Measurements from ENCODE around the gene CNTNAP2.

Gene CNTNAP2

DNA sequence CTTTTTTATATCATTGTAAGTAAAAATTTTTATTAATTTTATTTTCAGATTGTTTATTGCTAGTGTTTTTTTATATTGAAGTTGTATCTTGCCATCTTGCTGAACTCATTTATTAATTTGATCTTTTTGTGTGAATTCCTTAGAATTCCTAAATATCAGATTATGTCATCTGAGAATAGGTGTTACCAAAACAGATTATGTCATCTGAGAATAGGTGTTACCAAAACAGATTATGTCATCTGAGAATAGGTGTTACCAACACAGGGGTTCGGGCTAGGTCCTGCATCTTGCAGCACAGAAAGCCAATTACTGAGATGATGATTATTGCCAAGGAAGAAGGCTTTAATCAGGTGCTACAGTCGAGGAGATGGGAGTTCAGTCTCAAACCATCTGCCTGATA lies 383.4 kb downstream of the CNTNAP2 start:
- no peak overlapping the region for H3K27ac ChIP-seq (ENCODE audit: low read depth, low read length)
- H3K9ac ChIP-seq (ENCODE audit: low read length) = no peak overlapping the region
- no peak overlapping the region for H3K4me2 ChIP-seq (ENCODE audit: low read depth, low read length, poor library complexity, severe bottlenecking)
- H2AFZ ChIP-seq (ENCODE audit: low read depth, low read length, severe bottlenecking) = no peak overlapping the region
- H4K20me1 ChIP-seq (ENCODE audit: low read depth, low read length) = no peaks in the 10 kb centered on the region
- H3K4me3 ChIP-seq (ENCODE audit: insufficient read depth, low read length, poor library complexity, severe bottlenecking) = no peak overlapping the region
- H3F3A ChIP-seq (ENCODE audit: insufficient read depth) = no peaks in the 10 kb centered on the region
- H3K9me3 ChIP-seq (ENCODE audit: insufficient read depth, low read length) = peaks cover 16% of the 10 kb centered on the region; the same call in 1 of the 2 replicates
- H3K9me2 ChIP-seq (replicated peaks; ENCODE audit: insufficient read depth, low read length) = no peaks in the 10 kb centered on the region
- H3K36me3 ChIP-seq (ENCODE audit: low read length) = no peaks in the 10 kb centered on the region
- no peak for TF ChIP-seq EZH2phosphoT487 (conservative IDR thresholded peaks at IDR 0.05; ENCODE audit: low read length)
- TF ChIP-seq, protein P1, sequence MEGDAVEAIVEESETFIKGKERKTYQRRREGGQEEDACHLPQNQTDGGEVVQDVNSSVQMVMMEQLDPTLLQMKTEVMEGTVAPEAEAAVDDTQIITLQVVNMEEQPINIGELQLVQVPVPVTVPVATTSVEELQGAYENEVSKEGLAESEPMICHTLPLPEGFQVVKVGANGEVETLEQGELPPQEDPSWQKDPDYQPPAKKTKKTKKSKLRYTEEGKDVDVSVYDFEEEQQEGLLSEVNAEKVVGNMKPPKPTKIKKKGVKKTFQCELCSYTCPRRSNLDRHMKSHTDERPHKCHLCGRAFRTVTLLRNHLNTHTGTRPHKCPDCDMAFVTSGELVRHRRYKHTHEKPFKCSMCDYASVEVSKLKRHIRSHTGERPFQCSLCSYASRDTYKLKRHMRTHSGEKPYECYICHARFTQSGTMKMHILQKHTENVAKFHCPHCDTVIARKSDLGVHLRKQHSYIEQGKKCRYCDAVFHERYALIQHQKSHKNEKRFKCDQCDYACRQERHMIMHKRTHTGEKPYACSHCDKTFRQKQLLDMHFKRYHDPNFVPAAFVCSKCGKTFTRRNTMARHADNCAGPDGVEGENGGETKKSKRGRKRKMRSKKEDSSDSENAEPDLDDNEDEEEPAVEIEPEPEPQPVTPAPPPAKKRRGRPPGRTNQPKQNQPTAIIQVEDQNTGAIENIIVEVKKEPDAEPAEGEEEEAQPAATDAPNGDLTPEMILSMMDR (IDR thresholded peaks at IDR 0.05; ENCODE audit: insufficient read depth, low read length, poor library complexity, severe bottlenecking) = no peak
- H3K79me2 ChIP-seq (ENCODE audit: insufficient read depth, low read length) = no peaks in the 10 kb centered on the region
- no peaks in the 10 kb centered on the region for H3K27me3 ChIP-seq (ENCODE audit: low read length)

DNA sequence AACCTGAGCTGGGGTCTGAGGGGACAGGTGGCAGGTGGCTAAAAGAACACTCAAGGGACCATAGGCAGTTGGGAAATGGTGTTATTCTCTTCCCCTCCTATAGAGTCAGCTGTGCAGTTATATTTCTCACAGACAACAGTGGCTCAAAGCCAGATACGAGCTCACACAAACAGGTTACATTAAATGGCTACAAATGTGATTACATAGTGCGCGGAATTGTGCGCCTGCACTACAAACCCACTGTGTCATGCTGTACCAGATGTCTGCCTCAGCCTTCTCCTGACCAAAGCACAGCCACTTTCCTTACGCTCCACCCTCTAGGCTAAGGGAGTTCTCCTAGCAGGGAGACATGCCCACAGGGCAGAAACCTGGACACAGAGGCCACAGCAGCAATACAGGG lies 387.2 kb downstream of the CNTNAP2 start:
- Histone ChIP-seq H3K9me2 (replicated peaks; ENCODE audit: insufficient read depth, low read length) (no peaks in the 10 kb centered on the region), H3K27ac (ENCODE audit: low read depth, low read length) (no peak overlapping the region), H3K9me3 (ENCODE audit: insufficient read depth, low read length) (peaks cover 16% of the 10 kb centered on the region; the same call in 1 of the 2 replicates), H3K4me3 (ENCODE audit: insufficient read depth, low read length, poor library complexity, severe bottlenecking) (no peak overlapping the region), H4K20me1 (ENCODE audit: low read depth, low read length) (no peaks in the 10 kb centered on the region), H3K9ac (ENCODE audit: low read length) (no peak overlapping the region), H3F3A (ENCODE audit: insufficient read depth) (no peaks in the 10 kb centered on the region), H3K36me3 (ENCODE audit: low read length) (no peaks in the 10 kb centered on the region), H2AFZ (ENCODE audit: low read depth, low read length, severe bottlenecking) (no peak overlapping the region), H3K27me3 (ENCODE audit: low read length) (no peaks in the 10 kb centered on the region), H3K4me2 (ENCODE audit: low read depth, low read length, poor library complexity, severe bottlenecking) (no peak overlapping the region), H3K79me2 (ENCODE audit: insufficient read depth, low read length) (no peaks in the 10 kb centered on the region)
- no peak for TF ChIP-seq EZH2phosphoT487 (conservative IDR thresholded peaks at IDR 0.05; ENCODE audit: low read length)
- TF ChIP-seq, protein P1 (IDR thresholded peaks at IDR 0.05; ENCODE audit: insufficient read depth, low read length, poor library complexity, severe bottlenecking) = no peak

GRCh38 chr7:146510088-146510680 lies 393.6 kb downstream of the CNTNAP2 start:
- no peaks in the 10 kb centered on the region for H4K20me1 ChIP-seq (ENCODE audit: low read depth, low read length)
- H3K9me3 ChIP-seq (ENCODE audit: insufficient read depth, low read length) = peaks cover 15% of the 10 kb centered on the region; the same call in 1 of the 2 replicates
- TF ChIP-seq, protein P1 (IDR thresholded peaks at IDR 0.05; ENCODE audit: insufficient read depth, low read length, poor library complexity, severe bottlenecking) = no peak
- TF ChIP-seq EZH2phosphoT487 (conservative IDR thresholded peaks at IDR 0.05; ENCODE audit: low read length) = no peak
- H3K27ac ChIP-seq (ENCODE audit: low read depth, low read length) = no peak overlapping the region
- H3K36me3 ChIP-seq (ENCODE audit: low read length) = no peaks in the 10 kb centered on the region
- no peak overlapping the region for H3K9ac ChIP-seq (ENCODE audit: low read length)
- no peak overlapping the region for H2AFZ ChIP-seq (ENCODE audit: low read depth, low read length, severe bottlenecking)
- no peak overlapping the region for H3K4me3 ChIP-seq (ENCODE audit: insufficient read depth, low read length, poor library complexity, severe bottlenecking)
- H3K4me2 ChIP-seq (ENCODE audit: low read depth, low read length, poor library complexity, severe bottlenecking) = no peak overlapping the region
- H3K79me2 ChIP-seq (ENCODE audit: insufficient read depth, low read length) = no peaks in the 10 kb centered on the region
- H3K27me3 ChIP-seq (ENCODE audit: low read length) = no peaks in the 10 kb centered on the region
- no peaks in the 10 kb centered on the region for H3F3A ChIP-seq (ENCODE audit: insufficient read depth)
- no peaks in the 10 kb centered on the region for H3K9me2 ChIP-seq (replicated peaks; ENCODE audit: insufficient read depth, low read length)
